IPS DF 6.9 (cell line): Measurements from ENCODE around the gene ZMYND19.
"Not testable (repeated sequence)": the region's sequence is repeated elsewhere in the genome, so short reads cannot be mapped to it uniquely, and the experiment has no call there.

Source experiments
- DNase-seq: peaks from one replicate; pipeline ENCODE4 v3.0.0-alpha.2; 2013; ENCODE audit warnings: low read depth, low spot score
- H3K27ac ChIP-seq: one replicate; pipeline ENCODE4 v1.5.1; 2013; ENCODE audit warnings: low read length, control low read depth
- H3K27me3 ChIP-seq: 2 replicates; pipeline ENCODE4 v1.6.1; 2013; ENCODE audit warnings: mild to moderate bottlenecking, low read length; ENCODE audit not compliant: control insufficient read depth, insufficient read depth
- H3K36me3 ChIP-seq: 2 replicates; pipeline ENCODE4 v1.6.1; 2013; ENCODE audit warnings: low read length; ENCODE audit not compliant: control insufficient read depth, insufficient read depth
- H3K4me1 ChIP-seq: 2 replicates; pipeline ENCODE4 v1.6.1; 2013; ENCODE audit warnings: low read length; ENCODE audit not compliant: control insufficient read depth, insufficient read depth
- H3K4me3 ChIP-seq: 2 replicates; pipeline ENCODE4 v1.5.1; 2013; ENCODE audit warnings: mild to moderate bottlenecking, low read length
- H3K9me3 ChIP-seq: 2 replicates; pipeline ENCODE4 v1.6.1; 2013; ENCODE audit warnings: low read length, inconsistent platforms; ENCODE audit not compliant: control insufficient read depth, insufficient read depth
- WGBS: extraction: QIAGEN DNeasy Blood & Tissue Kit; methylation state at CpG from one replicate; pipeline ENCODE4 v1.1.7; 2013; ENCODE audit warnings: mixed read lengths, missing lambda C conversion rate; ENCODE audit not compliant: insufficient read length, insufficient coverage; 5-methylcytosine and 5-hydroxymethylcytosine counted together

The ZMYND19 gene

GRCh38 chr9:137555179-137555578, 35.1 kb downstream of the ZMYND19 start:
- no peak for DNase-seq
- Histone ChIP-seq H3K27me3 (no peaks in the 10 kb centered on the region), H3K9me3 (no peaks in the 10 kb centered on the region), H3K36me3 (peaks cover 19% of the 10 kb centered on the region; the same call in 1 of the 2 replicates), H3K4me3 (no peak overlapping the region), H3K4me1 (no peaks in the 10 kb centered on the region), H3K27ac (no peak overlapping the region)
- no CpG with 5 or more reads among the region's 10 CpGs for WGBS

DNA sequence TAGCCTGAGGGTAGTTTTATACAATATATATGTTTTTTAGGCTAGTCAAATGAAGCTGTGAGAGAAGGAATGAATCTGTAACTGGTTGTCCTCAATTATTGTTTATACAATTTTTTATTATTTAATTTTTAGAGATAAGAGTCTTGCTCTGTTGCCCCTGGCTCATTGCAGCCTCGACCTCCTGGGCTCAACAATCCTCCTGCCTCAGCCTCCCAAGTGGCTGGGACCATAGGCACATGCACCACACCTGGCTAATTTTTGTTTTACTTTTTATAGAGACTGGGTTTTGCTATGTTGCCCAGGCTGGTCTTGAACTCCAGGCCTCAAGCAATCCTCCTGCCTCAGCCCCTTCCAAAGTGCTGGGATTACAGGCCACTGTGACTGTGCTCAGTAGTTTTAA, 36.0 kb downstream of the ZMYND19 start:
- H3K27ac ChIP-seq: no peak overlapping the region
- no peak overlapping the region for H3K4me3 ChIP-seq
- no peaks in the 10 kb centered on the region for H3K27me3 ChIP-seq
- no CpG with 5 or more reads among the region's 1 CpG for WGBS
- H3K4me1 ChIP-seq: no peaks in the 10 kb centered on the region
- H3K9me3 ChIP-seq: no peaks in the 10 kb centered on the region
- no peak for DNase-seq
- peaks cover 19% of the 10 kb centered on the region; the same call in 1 of the 2 replicates for H3K36me3 ChIP-seq

- not testable (repeated sequence) for H3K27me3 ChIP-seq, H3K27ac ChIP-seq, H3K9me3 ChIP-seq, DNase-seq, H3K4me1 ChIP-seq, H3K4me3 ChIP-seq
- WGBS: no CpG with 5 or more reads among the region's 10 CpGs
- peaks cover 19% of the 10 kb centered on the region; the same call in 1 of the 2 replicates for H3K36me3 ChIP-seq
Measured at GRCh38 chr9:137553654-137554053, 36.7 kb downstream of the ZMYND19 start.

GRCh38 chr9:137552022-137552768, 38.1 kb downstream of the ZMYND19 start:
- peaks cover 14% of the 10 kb centered on the region; the same call in 1 of the 2 replicates for H3K36me3 ChIP-seq
- no CpG with 5 or more reads among the region's 58 CpGs for WGBS
- no peaks in the 10 kb centered on the region for H3K27me3 ChIP-seq
- H3K27ac ChIP-seq: no peak overlapping the region
- H3K4me3 ChIP-seq: peak overlapping the region; percentile 72
- no peaks in the 10 kb centered on the region for H3K4me1 ChIP-seq
- no peaks in the 10 kb centered on the region for H3K9me3 ChIP-seq
- DNase-seq: no peak

DNA sequence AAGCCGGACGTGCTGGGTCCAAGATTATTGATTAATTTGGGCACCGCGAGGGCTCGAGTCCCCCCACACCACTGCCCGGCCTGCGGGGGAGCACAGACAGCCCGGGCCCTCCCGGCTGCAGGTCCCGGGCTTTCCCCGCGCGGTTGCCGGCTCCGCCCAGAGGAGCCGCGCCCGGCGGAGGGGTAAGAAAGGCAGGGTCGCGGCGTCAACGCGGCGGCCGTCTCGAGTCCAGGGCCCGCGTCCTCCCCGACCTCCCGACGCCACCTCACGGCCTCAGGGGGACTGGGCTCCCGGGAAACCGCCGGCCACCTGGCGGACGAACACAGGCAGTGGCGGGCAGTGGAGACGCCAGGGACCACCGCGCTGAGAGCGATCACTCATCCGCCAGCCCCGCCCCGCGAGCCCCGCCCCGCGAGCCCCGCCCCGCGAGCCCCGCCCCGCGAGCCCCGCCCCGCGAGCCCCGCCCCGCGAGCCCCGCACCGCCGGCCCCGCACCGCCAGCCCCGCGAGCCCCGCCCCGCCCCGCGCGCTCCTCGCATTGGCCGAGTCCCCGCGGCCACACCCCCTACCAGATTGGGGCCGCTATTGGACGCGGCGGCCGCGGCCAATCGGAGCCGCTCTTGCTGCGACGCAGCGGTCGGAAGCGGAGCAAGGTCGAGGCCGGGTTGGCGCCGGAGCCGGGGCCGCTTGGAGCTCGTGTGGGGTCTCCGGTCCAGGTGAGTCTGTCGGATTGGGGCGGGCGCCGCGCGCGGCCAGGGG, 38.9 kb downstream of the ZMYND19 start, which contains the start of gene MRPL41:
Gene MRPL41 (plus strand): TSS at position 616 of the 758 bp plus-strand sequence. CDS start 203 bp downstream, outside the sequence.
- H3K4me3 ChIP-seq: peak within 1 kb of the TSS; percentile 72
- no CpG with 5 or more reads among the region's 106 CpGs for WGBS
- H3K27me3 ChIP-seq: no peaks in the 10 kb centered on the region
- H3K36me3 ChIP-seq: peaks cover 12% of the 10 kb centered on the region; the same call in 1 of the 2 replicates
- DNase-seq: peak; percentile 54
- H3K27ac ChIP-seq: no peak within 1 kb of the TSS
- no peaks in the 10 kb centered on the region for H3K4me1 ChIP-seq
- H3K9me3 ChIP-seq: no peaks in the 10 kb centered on the region

- not testable (repeated sequence) for H3K9me3 ChIP-seq, H3K4me1 ChIP-seq, H3K27me3 ChIP-seq, H3K27ac ChIP-seq, H3K36me3 ChIP-seq, DNase-seq
- peak overlapping the region; percentile 45; the same call in 1 of the 2 replicates for H3K4me3 ChIP-seq
- WGBS: no CpG with 5 or more reads among the region's 17 CpGs
Measured at GRCh38 chr9:137550958-137551263, 39.4 kb downstream of the ZMYND19 start.

DNA sequence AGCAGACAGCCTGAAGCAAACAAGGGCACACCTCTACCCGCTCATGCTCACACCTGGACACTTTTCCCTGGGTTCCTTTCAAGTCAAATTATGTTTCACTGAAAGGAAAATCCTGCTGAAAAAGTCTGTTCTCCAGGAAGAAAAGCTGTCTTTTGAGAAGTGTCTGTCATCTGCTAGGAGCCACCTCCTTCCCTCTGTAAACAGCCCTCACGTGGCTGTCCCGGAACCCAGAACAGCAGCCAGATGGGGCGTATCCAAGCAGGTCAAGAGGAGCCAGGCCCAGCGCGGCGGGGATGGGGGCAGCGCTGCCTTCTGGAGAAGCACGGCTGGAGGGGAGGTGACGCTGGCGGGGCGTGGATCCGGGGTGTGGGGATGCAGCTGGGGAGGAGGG, 40.1 kb downstream of the ZMYND19 start, which contains the start of gene PNPLA7:
Gene PNPLA7 (minus strand): TSS at position 172 of the 391 bp plus-strand sequence. CDS start 205 bp downstream, outside the sequence.
- Histone ChIP-seq H3K27me3 (no peaks in the 10 kb centered on the region), H3K4me1 (no peaks in the 10 kb centered on the region), H3K36me3 (peaks cover 2% of the 10 kb centered on the region; the same call in 1 of the 2 replicates), H3K27ac (no peak within 1 kb of the TSS), H3K9me3 (no peaks in the 10 kb centered on the region), H3K4me3 (peak within 1 kb of the TSS; percentile 45; the same call in 1 of the 2 replicates)
- peak; percentile 33 for DNase-seq
- no CpG with 5 or more reads among the region's 13 CpGs for WGBS

GRCh38 chr9:137547687-137548543, 42.4 kb downstream of the ZMYND19 start:
- no peak overlapping the region for H3K4me3 ChIP-seq
- H3K27me3 ChIP-seq: no peaks in the 10 kb centered on the region
- H3K36me3 ChIP-seq: no peaks in the 10 kb centered on the region
- H3K27ac ChIP-seq: no peak overlapping the region
- no CpG with 5 or more reads among the region's 23 CpGs for WGBS
- DNase-seq: no peak
- no peaks in the 10 kb centered on the region for H3K4me1 ChIP-seq
- H3K9me3 ChIP-seq: no peaks in the 10 kb centered on the region

DNA sequence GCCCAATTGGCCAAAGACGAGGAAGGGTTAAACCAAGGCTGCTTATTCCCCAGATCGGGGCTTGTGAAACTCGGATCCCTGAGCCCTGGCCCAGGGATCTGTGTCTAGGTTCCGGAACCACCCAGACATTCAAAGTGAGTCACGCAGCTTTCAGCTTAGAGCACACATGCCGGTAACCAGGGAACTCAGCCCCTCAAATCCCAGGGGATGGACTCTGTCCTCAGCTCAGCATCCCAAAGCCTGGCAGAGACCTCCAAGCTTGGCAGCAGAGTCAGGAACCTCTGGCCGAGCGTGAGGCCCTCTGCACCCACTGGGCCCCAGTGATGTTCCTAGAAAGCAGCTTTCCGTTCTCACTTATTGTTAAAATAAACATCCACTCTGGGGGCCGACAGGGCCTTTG, 45.2 kb downstream of the ZMYND19 start:
- no peaks in the 10 kb centered on the region for H3K9me3 ChIP-seq
- no peak for DNase-seq
- no peak overlapping the region for H3K27ac ChIP-seq
- WGBS: no CpG with 5 or more reads among the region's 10 CpGs
- H3K4me3 ChIP-seq: no peak overlapping the region
- H3K36me3 ChIP-seq: no peaks in the 10 kb centered on the region
- no peaks in the 10 kb centered on the region for H3K27me3 ChIP-seq
- H3K4me1 ChIP-seq: no peaks in the 10 kb centered on the region

DNA sequence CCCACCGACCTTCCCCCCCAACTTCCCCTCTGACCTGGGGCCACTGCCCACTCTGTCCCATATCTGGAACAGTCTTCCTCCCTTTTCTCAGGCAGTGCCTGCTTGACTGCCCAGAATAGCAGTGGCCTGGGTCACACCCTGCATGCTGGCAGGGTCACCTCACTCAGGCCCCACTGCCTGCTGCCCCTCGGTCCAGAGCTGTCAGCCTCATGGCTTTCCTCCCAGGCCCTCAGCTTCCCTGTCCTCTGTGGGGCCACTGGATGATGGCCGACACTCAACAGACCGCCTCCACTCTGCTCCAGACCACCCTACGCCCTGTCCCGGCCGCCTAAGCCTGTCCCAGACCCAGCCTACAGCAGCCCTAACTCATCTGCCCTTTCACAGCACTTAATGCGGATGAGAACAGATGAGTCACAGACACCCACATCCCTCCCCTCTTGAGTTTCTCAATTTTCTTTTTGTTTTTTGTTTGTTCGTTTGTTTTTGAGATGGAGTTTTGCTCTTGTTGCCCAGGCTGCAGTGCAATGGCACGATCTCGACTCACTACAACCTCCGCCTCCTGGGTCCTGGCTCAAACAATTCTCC, 46.0 kb downstream of the ZMYND19 start:
- no peak overlapping the region for H3K4me3 ChIP-seq
- no peaks in the 10 kb centered on the region for H3K9me3 ChIP-seq
- no peaks in the 10 kb centered on the region for H3K4me1 ChIP-seq
- WGBS: no CpG with 5 or more reads among the region's 12 CpGs
- H3K27me3 ChIP-seq: no peaks in the 10 kb centered on the region
- DNase-seq: no peak
- H3K36me3 ChIP-seq: no peaks in the 10 kb centered on the region
- H3K27ac ChIP-seq: no peak overlapping the region
